ENCODE data around the gene FSHR.

DNA sequence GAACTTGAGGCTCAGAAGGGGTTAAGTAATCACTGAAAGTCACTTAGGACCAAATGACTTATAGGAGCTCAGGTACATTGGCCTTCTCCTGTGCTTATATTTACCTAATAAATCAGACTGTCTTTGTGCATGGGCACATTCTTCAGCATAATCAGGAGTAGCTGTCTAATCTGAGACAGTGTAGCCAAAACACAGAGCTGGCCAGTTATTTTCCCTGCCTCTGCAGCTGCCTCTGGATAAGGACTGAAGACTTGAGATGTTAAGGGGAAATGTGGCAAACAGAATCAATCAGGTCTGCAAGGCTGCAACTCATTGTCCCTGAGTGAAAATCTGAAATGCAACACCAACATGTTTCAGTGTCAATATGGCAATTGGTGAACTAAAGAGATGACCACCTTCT is 1.5 kb downstream of the FSHR start:
- TF ChIP-seq POLR2AphosphoS5 (IDR thresholded peaks at IDR 0.05) = no peak
- TF ChIP-seq EP300 (IDR thresholded peaks at IDR 0.05) = no peak
- TF ChIP-seq, protein P1, sequence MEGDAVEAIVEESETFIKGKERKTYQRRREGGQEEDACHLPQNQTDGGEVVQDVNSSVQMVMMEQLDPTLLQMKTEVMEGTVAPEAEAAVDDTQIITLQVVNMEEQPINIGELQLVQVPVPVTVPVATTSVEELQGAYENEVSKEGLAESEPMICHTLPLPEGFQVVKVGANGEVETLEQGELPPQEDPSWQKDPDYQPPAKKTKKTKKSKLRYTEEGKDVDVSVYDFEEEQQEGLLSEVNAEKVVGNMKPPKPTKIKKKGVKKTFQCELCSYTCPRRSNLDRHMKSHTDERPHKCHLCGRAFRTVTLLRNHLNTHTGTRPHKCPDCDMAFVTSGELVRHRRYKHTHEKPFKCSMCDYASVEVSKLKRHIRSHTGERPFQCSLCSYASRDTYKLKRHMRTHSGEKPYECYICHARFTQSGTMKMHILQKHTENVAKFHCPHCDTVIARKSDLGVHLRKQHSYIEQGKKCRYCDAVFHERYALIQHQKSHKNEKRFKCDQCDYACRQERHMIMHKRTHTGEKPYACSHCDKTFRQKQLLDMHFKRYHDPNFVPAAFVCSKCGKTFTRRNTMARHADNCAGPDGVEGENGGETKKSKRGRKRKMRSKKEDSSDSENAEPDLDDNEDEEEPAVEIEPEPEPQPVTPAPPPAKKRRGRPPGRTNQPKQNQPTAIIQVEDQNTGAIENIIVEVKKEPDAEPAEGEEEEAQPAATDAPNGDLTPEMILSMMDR (IDR thresholded peaks at IDR 0.05) = no peak

Data from sigmoid colon (tissue), 4 donors.